Psoas muscle (tissue), 8 donors: Measurements from ENCODE around the gene ADGRG1. TPM values are rescaled to one million over a fixed set of nuclear protein-coding genes. Genes with fewer than 3 reads are reported as not detected.

Source experiments
- ATAC-seq, 4 donors: fragments of 200-7000 bp; cut with Tn5 transposase; one replicate each; pipeline ENCODE4 v1.9.1; 2020; ENCODE audit warnings: moderate library complexity in 3 of 4, mild to moderate bottlenecking in 2 of 4
- DNase-seq, 2 donors: peaks; one replicate each; pipeline ENCODE4 v3.0.0-alpha.2; 2020
- H3K27ac ChIP-seq: fragments of 200-600 bp; one replicate; pipeline ENCODE4 v1.8.0; 2022
- H3K27me3 ChIP-seq, 3 donors: fragments of 200-600 bp in 1 of 3; one replicate each; pipeline versions ENCODE4 v1.6.1 to v1.8.0; 2013 to 2022; ENCODE audit warnings: low read length in 2 of 3, mild to moderate bottlenecking in 2 of 3, moderate library complexity in 1 of 3; ENCODE audit not compliant: insufficient read depth in 3 of 3
- H3K36me3 ChIP-seq, 2 donors: fragments of 200-600 bp in 1 of 2; one replicate each; pipeline versions ENCODE4 v1.6.1 to v1.8.0; 2013 to 2022; ENCODE audit warnings: low read depth in 1 of 2, mild to moderate bottlenecking in 1 of 2, moderate library complexity in 1 of 2; ENCODE audit not compliant: insufficient read depth in 1 of 2
- H3K4me1 ChIP-seq: fragments of 200-600 bp; one replicate; pipeline ENCODE4 v1.8.0; 2022
- H3K4me3 ChIP-seq: fragments of 200-600 bp; one replicate; pipeline ENCODE4 v1.8.0; 2022; ENCODE audit warnings: mild to moderate bottlenecking
- H3K9me3 ChIP-seq: fragments of 200-600 bp; one replicate; pipeline ENCODE4 v1.8.0; 2022
- CTCF ChIP-seq: fragments of 200-600 bp; IDR thresholded peaks from one replicate; pipeline ENCODE4 v1.8.0; 2022; ENCODE audit warnings: antibody characterized with exemption
- whole genome bisulfite sequencing, 3 donors: extraction: QIAGEN DNeasy Blood & Tissue Kit; methylation state at CpG; one replicate each; pipeline versions ENCODE4 v1.1.6 to v1.1.7; 2013; 5-methylcytosine and 5-hydroxymethylcytosine counted together
- intact Hi-C, 2 donors: fragments of 100-400 bp; cut with DNase I; formaldehyde crosslinking; loops; one replicate each; pipeline versions ENCODE4 v1.11.0 to v1.14.2; 2022
- polyA plus RNA-seq, 3 donors: library from polyadenylated mRNA; stranded (reverse); fragments of 200-250 nt; gene quantifications; one replicate each; pipeline ENCODE4 v1.2.3, GENCODE V29; 2013
- total RNA-seq, 4 donors: library from RNA; stranded (reverse); fragmentation: NEBNext Ultra II Directional in 2 of 4; extraction: Animal tissue kit (Norgen Biotek cat#: 25700) in 2 of 4; gene quantifications; one replicate each; pipeline versions ENCODE4 v1.2.1 to v1.2.4, GENCODE V29; 2021 to 2023
- donor health status: healthy with polysubstance abuse.
- donor health status: DM: no; HTN: no; CAD: no; lungs with moderate emphysema.
- donor health status: Bipolar disorder and iron deficiency.
- donor health status: healthy.
- donor health status: DM: yes; HTN: yes; CAD: no.
- donor health status: DM: no; HTN: no; CAD: no.
- donor health status: DM: no; HTN: no; CAD: no.
- donor health status: DM: yes; HTN: yes; CAD: no.

ADGRG1 gene
- total and polyA plus RNA-seq, 7 donors: 5.3 to 19.4 (median 14.2) TPM

GRCh38 chr16:57677622-57678369, 49.4 kb downstream of the ADGRG1 start:
- H3K27me3 ChIP-seq: no peaks in the 10 kb centered on the region

DNA sequence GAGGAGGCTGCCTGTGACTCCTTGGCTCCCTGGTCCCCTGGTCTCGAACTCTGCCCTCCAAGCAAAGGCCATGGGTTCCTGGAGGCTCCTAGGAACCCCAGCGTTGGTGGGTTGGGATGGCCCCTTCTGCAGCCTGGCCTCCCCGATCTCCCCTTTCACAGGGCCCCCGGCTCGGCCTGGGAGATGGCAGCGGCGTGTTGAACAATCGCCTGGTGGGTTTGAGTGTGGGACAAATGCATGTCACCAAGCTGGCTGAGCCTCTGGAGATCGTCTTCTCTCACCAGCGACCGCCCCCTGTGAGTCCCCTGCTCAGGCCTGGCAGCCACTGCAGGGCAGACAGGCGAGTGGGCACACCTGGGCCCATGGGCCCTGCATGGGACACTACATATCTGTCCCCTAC, 50.6 kb downstream of the ADGRG1 start:
- no peak for TF ChIP-seq CTCF
- Histone ChIP-seq H3K27ac (no peak overlapping the region), H3K4me1 (no peaks in the 10 kb centered on the region), H3K9me3 (no peaks in the 10 kb centered on the region), H3K4me3 (no peak overlapping the region), H3K27me3 (no peaks in the 10 kb centered on the region), H3K36me3 (no peaks in the 10 kb centered on the region)
- ATAC-seq (no peak), DNase-seq (no peak)
- intact Hi-C loops: no loop called here
- 83 to 89% (median 88%) methylated on average over 12 of the region's 12 CpGs for WGBS, 3 donors

More at GRCh38 chr16:57677622-57678369, 49.4 kb downstream of the ADGRG1 start:
- H3K4me3 ChIP-seq: no peak overlapping the region
- ATAC-seq (peak in 1 of 4 donors; percentile 29), DNase-seq (no peak)
- H3K27ac ChIP-seq: no peak overlapping the region
- H3K36me3 ChIP-seq: no peaks in the 10 kb centered on the region
- WGBS, 3 donors: 64 to 67% (median 64%) methylated on average over 14 of the region's 14 CpGs
- H3K4me1 ChIP-seq: no peaks in the 10 kb centered on the region
- TF ChIP-seq CTCF: no peak
- intact Hi-C loops: no loop called here
- no peaks in the 10 kb centered on the region for H3K9me3 ChIP-seq

DNA sequence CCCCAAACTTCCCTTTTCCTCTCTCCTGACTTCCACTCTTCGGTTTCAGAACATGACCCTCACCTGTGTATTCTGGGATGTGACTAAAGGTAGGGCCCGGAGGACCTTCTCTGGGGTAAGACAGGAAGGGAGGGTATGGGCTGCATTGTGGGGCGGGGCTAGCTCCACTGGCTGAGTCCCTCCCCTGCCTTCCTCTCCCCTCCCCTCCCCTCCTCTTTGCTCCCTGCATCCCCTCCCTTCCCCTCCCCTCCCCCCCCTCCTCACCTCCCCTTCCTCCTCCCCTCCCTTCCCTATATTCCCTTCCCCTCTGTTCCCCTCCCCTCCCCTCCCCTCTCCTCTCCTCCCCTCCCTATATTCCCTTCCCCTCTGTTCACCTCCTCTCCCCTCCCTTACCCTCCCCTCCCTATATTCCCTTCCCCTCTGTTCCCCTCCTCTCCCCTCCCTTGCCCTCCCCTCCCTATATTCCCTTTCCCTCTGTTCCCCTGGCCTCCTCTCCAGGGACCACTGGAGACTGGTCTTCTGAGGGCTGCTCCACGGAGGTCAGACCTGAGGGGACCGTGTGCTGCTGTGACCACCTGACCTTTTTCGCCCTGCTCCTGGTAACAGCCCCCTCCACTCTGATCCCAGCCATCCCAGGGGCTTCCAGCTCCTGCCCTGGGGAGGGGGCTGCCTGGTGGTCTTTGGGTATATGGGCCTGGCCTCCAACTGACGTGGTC, 51.5 kb downstream of the ADGRG1 start:
- TF ChIP-seq CTCF: no peak
- H3K36me3 ChIP-seq: no peaks in the 10 kb centered on the region
- intact Hi-C loops: no loop called here
- ATAC-seq: no peak
- H3K27me3 ChIP-seq: no peaks in the 10 kb centered on the region
- WGBS, 3 donors: 61 to 69% (median 66%) methylated on average over 7 of the region's 7 CpGs
- H3K27ac ChIP-seq: no peak overlapping the region
- H3K9me3 ChIP-seq: no peaks in the 10 kb centered on the region
- no peak for DNase-seq
- H3K4me1 ChIP-seq: no peaks in the 10 kb centered on the region
- H3K4me3 ChIP-seq: no peak overlapping the region

GRCh38 chr16:57680842-57681375, 52.5 kb downstream of the ADGRG1 start:
- Histone ChIP-seq H3K9me3 (no peaks in the 10 kb centered on the region), H3K4me3 (no peak overlapping the region), H3K4me1 (no peaks in the 10 kb centered on the region), H3K27ac (no peak overlapping the region), H3K27me3 (no peaks in the 10 kb centered on the region), H3K36me3 (no peaks in the 10 kb centered on the region)
- no peak for TF ChIP-seq CTCF
- WGBS, 3 donors: 78 to 80% (median 79%) methylated on average over 5 of the region's 5 CpGs
- ATAC-seq: no peak
- intact Hi-C loops: no loop called here
- no peak for DNase-seq
